Endothelial cell of umbilical vein (primary cell): Measurements from ENCODE around the gene C20orf202. TPM values are rescaled to one million over a fixed set of nuclear protein-coding genes. Genes with fewer than 3 reads are reported as not detected.

ENCODE experiments used
- BruUV-seq: library from RNA; stranded (reverse); fragments of 400-500 nt; replicated peaks from 2 replicates; lab custom pipeline; 2021; lab: Mats Ljungman, UMichigan
- CTCF ChIA-PET: fragments of 300-600, 350-600 bp; sonication (Branson Sonifier 250); formaldehyde crosslinking; loops from one replicate; lab custom pipeline; 2021; ENCODE audit warnings: antibody characterized with exemption, inconsistent platforms; lab: Charles Lee
- POLR2A ChIA-PET: fragments of 300-600, 350-600 bp; sonication (Branson Sonifier 250); formaldehyde crosslinking; loops from one replicate; lab custom pipeline; 2021; ENCODE audit warnings: antibody characterized with exemption, inconsistent platforms; lab: Charles Lee
- DNase-seq: peaks from one replicate; pipeline ENCODE4 v3.0.0-alpha.2; 2011; ENCODE audit warnings: low read depth, low spot score
- FAIRE-seq: peaks from 2 replicates; lab custom pipeline; 2011; peaks lifted over from hg19 to GRCh38; lab: Jason Lieb, UNC
- H2AFZ ChIP-seq: 2 replicates; pipeline ENCODE4 v1.6.0; 2012; ENCODE audit warnings: low read depth, low read length, control low read depth, inconsistent platforms
- H3K27ac ChIP-seq: 2 replicates; pipeline ENCODE4 v1.5.1; 2011; ENCODE audit warnings: low read depth, mild to moderate bottlenecking, control low read depth, low read length, moderate library complexity; ENCODE audit not compliant: insufficient read depth
- H3K27me3 ChIP-seq, 2 experiments: 2 replicates each; pipeline versions ENCODE4 v1.6.0 to v1.6.1; 2011; ENCODE audit warnings: low read length in 2 of 2, mixed read lengths in 1 of 2; ENCODE audit not compliant: control insufficient read depth in 2 of 2, insufficient read depth in 2 of 2
- H3K36me3 ChIP-seq, 2 experiments: 2 replicates in 1 of 2; 3 replicates in 1 of 2; pipeline ENCODE4 v1.5.1; 2011; ENCODE audit warnings: low read length in 2 of 2, mild to moderate bottlenecking in 1 of 2, moderate library complexity in 1 of 2; ENCODE audit not compliant: control insufficient read depth in 2 of 2, insufficient read depth in 2 of 2; ENCODE audit errors: extremely low read depth in 1 of 2
- H3K4me1 ChIP-seq: 3 replicates; pipeline ENCODE4 v1.5.1; 2011; ENCODE audit warnings: mild to moderate bottlenecking, low read length; ENCODE audit not compliant: control insufficient read depth, insufficient read depth; ENCODE audit errors: extremely low read depth
- H3K4me2 ChIP-seq: 2 replicates; pipeline ENCODE4 v1.6.1; 2011; ENCODE audit warnings: low read length, control low read depth, mixed read lengths; ENCODE audit not compliant: insufficient read depth
- H3K4me3 ChIP-seq, 3 experiments: fragments of 200-600 bp in 1 of 3; sonication (generic), shearing (Covaris generic) in 1 of 3; replicated peaks in 1 of 3; 2 replicates each; pipeline ENCODE4 v1.5.1; 2011 to 2016; ENCODE audit warnings: control low read depth in 3 of 3, low read length in 3 of 3, mild to moderate bottlenecking in 2 of 3, inconsistent platforms in 1 of 3, low read depth in 1 of 3, moderate library complexity in 1 of 3; ENCODE audit not compliant: insufficient read depth in 1 of 3
- H3K79me2 ChIP-seq: 2 replicates; pipeline ENCODE4 v1.6.0; 2012; ENCODE audit warnings: low read length, inconsistent platforms; ENCODE audit not compliant: control insufficient read depth, insufficient read depth
- H3K9ac ChIP-seq: replicated peaks from 2 replicates; pipeline ENCODE3; 2011; ENCODE audit warnings: low read length, control low read depth; ENCODE audit not compliant: insufficient read depth; ENCODE audit errors: extremely low read depth
- H3K9me1 ChIP-seq: replicated peaks from 3 replicates; pipeline ENCODE4 v1.6.0; 2011; ENCODE audit warnings: mild to moderate bottlenecking, low read length; ENCODE audit not compliant: control insufficient read depth, insufficient read depth; ENCODE audit errors: extremely low read depth
- H3K9me3 ChIP-seq: replicated peaks from 2 replicates; pipeline ENCODE4 v1.5.1; 2012; ENCODE audit warnings: low read length, inconsistent platforms; ENCODE audit not compliant: control insufficient read depth, insufficient read depth
- H4K20me1 ChIP-seq: replicated peaks from 2 replicates; pipeline ENCODE3; 2011; ENCODE audit warnings: mild to moderate bottlenecking, low read length; ENCODE audit not compliant: control insufficient read depth, insufficient read depth; ENCODE audit errors: extremely low read depth
- EZH2 ChIP-seq: IDR thresholded peaks from 2 replicates; pipeline ENCODE4 v1.6.1; 2012; ENCODE audit warnings: borderline replicate concordance, low read depth, mild to moderate bottlenecking, moderate library complexity, low read length, inconsistent platforms; ENCODE audit not compliant: severe bottlenecking
- FOS ChIP-seq: IDR thresholded peaks from 2 replicates; pipeline ENCODE4 v1.6.1; 2011; ENCODE audit warnings: mild to moderate bottlenecking, low read length, moderate library complexity, borderline replicate concordance; ENCODE audit not compliant: insufficient read depth
- GATA2 ChIP-seq: IDR thresholded peaks from 2 replicates; pipeline ENCODE4 v1.7.0; 2011; ENCODE audit warnings: low read depth, mild to moderate bottlenecking, moderate library complexity, mixed read lengths, low read length; ENCODE audit not compliant: insufficient read length, insufficient read depth
- JUN ChIP-seq: IDR thresholded peaks from 2 replicates; pipeline ENCODE4 v1.6.1; 2011; ENCODE audit warnings: borderline replicate concordance, low read depth; ENCODE audit not compliant: insufficient read length, insufficient read depth
- MYC ChIP-seq: IDR thresholded peaks from one replicate; pipeline ENCODE4 v1.6.1; 2011; ENCODE audit warnings: mild to moderate bottlenecking, low read depth, low read length
- POLR2A ChIP-seq: IDR thresholded peaks from 2 replicates; pipeline ENCODE4 v1.6.1; 2012; ENCODE audit warnings: low read depth, mild to moderate bottlenecking, control low read depth, low read length
- POLR2AphosphoS5 ChIP-seq: IDR thresholded peaks from 2 replicates; pipeline ENCODE4 v1.6.1; 2012; ENCODE audit warnings: low read depth, mild to moderate bottlenecking, control low read depth, low read length, moderate library complexity; ENCODE audit not compliant: insufficient read depth
- dilution Hi-C: fragments of 300-500 bp; cut with MboI; formaldehyde crosslinking; loops from one replicate; pipeline ENCODE4 v1.15.0; 2019; ENCODE audit warnings: low sequenced_read_pairs; ENCODE audit not compliant: extremely low pct_ligation_motif_present
- intact Hi-C: fragments of 100-400 bp; cut with micrococcal nuclease; formaldehyde crosslinking; loops from one replicate; pipeline ENCODE4 v1.10.0; 2022
- polyA plus RNA-seq, 4 experiments: library from polyadenylated mRNA; depleted of rRNA in 3 of 4; stranded (reverse) in 3 of 4; unstranded in 1 of 4; fragments of >200 nt; gene quantifications; 2 replicates each; pipeline versions ENCODE4 v1.2.1 to v1.2.3, GENCODE V29; 2011 to 2012; ENCODE audit warnings: missing spikeins in 1 of 4
- total RNA-seq: library from RNA; stranded (reverse); gene quantifications from 2 replicates; pipeline ENCODE4 v1.2.3, GENCODE V29; 2021
- TF ChIP-seq, protein P1 (sequence below): IDR thresholded peaks from 2 replicates; pipeline ENCODE4 v1.6.1; 2011; ENCODE audit not compliant: insufficient read depth, insufficient read length
- TF ChIP-seq, protein P2 (sequence below), 2 donors: IDR thresholded peaks; 1 replicate in 1 of 2; 2 replicates in 1 of 2; pipeline ENCODE4 v1.5.1; 2011; ENCODE audit warnings: low read length in 2 of 2, mild to moderate bottlenecking in 2 of 2, moderate library complexity in 2 of 2, control low read depth in 1 of 2, inconsistent platforms in 1 of 2, low read depth in 1 of 2; ENCODE audit not compliant: insufficient read depth in 1 of 2; ENCODE audit errors: extremely low read depth in 1 of 2

The C20orf202 gene
- total and polyA plus RNA-seq, 2 donors (not counting 3 experiments of a cell fraction or from before 2014, with no cell fraction given), result not detected

DNA sequence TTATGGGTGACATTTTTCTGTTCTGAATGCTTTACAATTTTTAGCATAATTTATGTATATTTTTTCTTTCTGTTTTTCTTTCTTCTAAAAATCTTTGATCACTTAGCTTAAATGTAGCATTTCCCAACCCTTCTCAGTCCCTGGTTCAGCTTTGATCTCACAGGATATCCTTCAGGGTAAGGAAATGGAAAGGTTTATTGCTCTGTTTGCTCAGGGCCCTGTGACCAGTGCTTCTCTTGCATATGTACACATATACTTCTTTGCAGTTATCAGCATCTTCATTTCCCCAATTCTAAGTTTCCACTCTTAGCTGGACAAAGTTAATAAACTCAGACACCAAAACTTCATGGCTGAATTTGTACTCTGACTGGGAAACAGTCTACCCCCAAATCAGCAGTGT, 49.0 kb upstream of the C20orf202 start:
- Histone ChIP-seq H3K27ac (no peak overlapping the region), H3K36me3 (peaks cover 0 to 5% of the 10 kb centered on the region in 2 experiments), H3K9me1 (no peaks in the 10 kb centered on the region), H3K27me3 (no peaks in the 10 kb centered on the region), H3K79me2 (no peaks in the 10 kb centered on the region), H4K20me1 (no peaks in the 10 kb centered on the region), H2AFZ (no peak overlapping the region), H3K9ac (no peak overlapping the region), H3K9me3 (no peaks in the 10 kb centered on the region), H3K4me3 (no peak overlapping the region), H3K4me1 (no peaks in the 10 kb centered on the region), H3K4me2 (no peak overlapping the region)
- no peak for TF ChIP-seq MYC
- TF ChIP-seq, protein P1, sequence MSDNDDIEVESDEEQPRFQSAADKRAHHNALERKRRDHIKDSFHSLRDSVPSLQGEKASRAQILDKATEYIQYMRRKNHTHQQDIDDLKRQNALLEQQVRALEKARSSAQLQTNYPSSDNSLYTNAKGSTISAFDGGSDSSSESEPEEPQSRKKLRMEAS, result no peak
- TF ChIP-seq JUN, result no peak
- TF ChIP-seq EZH2, result no peak
- TF ChIP-seq POLR2A, result no peak
- TF ChIP-seq POLR2AphosphoS5, result no peak
- TF ChIP-seq, protein P2, sequence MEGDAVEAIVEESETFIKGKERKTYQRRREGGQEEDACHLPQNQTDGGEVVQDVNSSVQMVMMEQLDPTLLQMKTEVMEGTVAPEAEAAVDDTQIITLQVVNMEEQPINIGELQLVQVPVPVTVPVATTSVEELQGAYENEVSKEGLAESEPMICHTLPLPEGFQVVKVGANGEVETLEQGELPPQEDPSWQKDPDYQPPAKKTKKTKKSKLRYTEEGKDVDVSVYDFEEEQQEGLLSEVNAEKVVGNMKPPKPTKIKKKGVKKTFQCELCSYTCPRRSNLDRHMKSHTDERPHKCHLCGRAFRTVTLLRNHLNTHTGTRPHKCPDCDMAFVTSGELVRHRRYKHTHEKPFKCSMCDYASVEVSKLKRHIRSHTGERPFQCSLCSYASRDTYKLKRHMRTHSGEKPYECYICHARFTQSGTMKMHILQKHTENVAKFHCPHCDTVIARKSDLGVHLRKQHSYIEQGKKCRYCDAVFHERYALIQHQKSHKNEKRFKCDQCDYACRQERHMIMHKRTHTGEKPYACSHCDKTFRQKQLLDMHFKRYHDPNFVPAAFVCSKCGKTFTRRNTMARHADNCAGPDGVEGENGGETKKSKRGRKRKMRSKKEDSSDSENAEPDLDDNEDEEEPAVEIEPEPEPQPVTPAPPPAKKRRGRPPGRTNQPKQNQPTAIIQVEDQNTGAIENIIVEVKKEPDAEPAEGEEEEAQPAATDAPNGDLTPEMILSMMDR (IDR thresholded peaks at IDR 0.05; ENCODE audit: extremely low read depth in 1 of 2, insufficient read depth in 1 of 2, low read depth in 1 of 2, low read length in 2 of 2), result no peak
- TF ChIP-seq FOS, result no peak
- TF ChIP-seq GATA2, result no peak
- CTCF ChIA-PET, result interaction anchor here (1.2 kb wide), 1 partner anchor 9 kb away, joined by 3 read pairs; no protein-coding TSS in a partner anchor
- intact Hi-C loops, result no loop called here
- DNase-seq (no peak), FAIRE-seq (no peak)
- no TSS peak for BruUV-seq
- dilution Hi-C loops, result no loop called here
- POLR2A ChIA-PET, result no interaction called here
